HepG2 (cell line): Measurements from ENCODE around the gene GAREM1.

Experiments
- CEBPB ChIP-seq: IDR thresholded peaks from 2 replicates; pipeline ENCODE4 v1.6.1; 2011; ENCODE audit warnings: low read depth, low read length, improper control_type of control experiment, borderline replicate concordance
- FOXA1 ChIP-seq, 2 experiments: fragments of 450-650 bp in 1 of 2; sonication (generic) in 1 of 2; formaldehyde crosslinking in 1 of 2; IDR thresholded peaks; 2 replicates each; pipeline versions ENCODE4 v1.4.0 to v1.6.1; 2016 to 2020; ENCODE audit warnings: missing genetic modification reagents in 1 of 2
- GABPA ChIP-seq, 2 experiments: IDR thresholded peaks; 2 replicates each; pipeline ENCODE4 v1.6.1; 2011 to 2016; ENCODE audit warnings: low read depth in 2 of 2, low read length in 1 of 2, missing biosample characterization in 1 of 2, missing genetic modification characterization in 1 of 2
- HDAC6 ChIP-seq: fragments of 200-600 bp; sonication (generic); IDR thresholded peaks from 2 replicates; pipeline ENCODE4 v1.7.0; 2017; ENCODE audit warnings: mild to moderate bottlenecking, antibody characterized with exemption, low read length, low read depth
- JUNB ChIP-seq: sonication (generic); formaldehyde crosslinking; IDR thresholded peaks from 2 replicates; pipeline ENCODE4 v1.8.0; 2022; ENCODE audit warnings: missing genetic modification reagents, mild to moderate bottlenecking, borderline replicate concordance
- JUND ChIP-seq: sonication (generic); formaldehyde crosslinking; IDR thresholded peaks from 2 replicates; pipeline ENCODE4 v1.8.0; 2022; ENCODE audit warnings: mild to moderate bottlenecking, missing genetic modification reagents
- NFKB2 ChIP-seq: sonication (generic); formaldehyde crosslinking; IDR thresholded peaks from 2 replicates; pipeline ENCODE4 v1.4.0; 2020; ENCODE audit warnings: missing genetic modification reagents, borderline replicate concordance
- ZBTB7A ChIP-seq: sonication (generic); formaldehyde crosslinking; IDR thresholded peaks from 2 replicates; pipeline ENCODE4 v1.8.0; 2022; ENCODE audit warnings: mild to moderate bottlenecking, missing genetic modification reagents
- ZNF543 ChIP-seq: sonication (generic); formaldehyde crosslinking; IDR thresholded peaks from 2 replicates; pipeline ENCODE4 v1.4.0; 2020; ENCODE audit warnings: mild to moderate bottlenecking, missing genetic modification reagents
- ZNF570 ChIP-seq: sonication (generic); formaldehyde crosslinking; IDR thresholded peaks from 2 replicates; pipeline ENCODE4 v1.4.0; 2020; ENCODE audit warnings: mild to moderate bottlenecking, missing genetic modification reagents, borderline replicate concordance
- TF ChIP-seq, protein P1 (sequence below): sonication (generic); formaldehyde crosslinking; IDR thresholded peaks from 2 replicates; pipeline ENCODE4 v1.8.1; 2023; ENCODE audit warnings: mild to moderate bottlenecking, inconsistent platforms, moderate library complexity, missing genetic modification reagents, borderline replicate concordance
- TF ChIP-seq, protein P2 (sequence below): sonication (generic); formaldehyde crosslinking; IDR thresholded peaks from 2 replicates; pipeline ENCODE4 v1.8.1; 2023; ENCODE audit warnings: mild to moderate bottlenecking, moderate library complexity, missing genetic modification reagents

DNA sequence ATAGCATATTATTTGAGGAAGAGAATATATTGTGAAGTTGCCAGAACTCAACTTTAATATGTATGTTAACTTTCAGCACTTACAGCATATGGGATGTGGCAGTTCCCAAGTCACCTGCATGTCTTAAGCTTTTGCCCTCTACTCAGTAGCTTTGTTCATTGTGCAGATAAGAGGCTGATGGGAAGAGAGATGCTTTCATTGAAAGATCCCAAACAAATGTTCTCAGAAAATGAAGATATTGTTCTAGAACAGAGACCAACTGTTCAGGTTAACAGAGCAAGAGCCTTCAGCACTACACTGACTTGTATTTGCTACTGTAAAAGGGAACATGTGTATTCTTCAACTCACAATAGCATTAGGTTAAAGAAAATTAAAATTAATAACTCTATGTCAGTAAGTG lies 28.1 kb downstream of the GAREM1 start:
- no peak for TF ChIP-seq ZNF570 (CRISPR knock-in tag)
- TF ChIP-seq NFKB2 (CRISPR knock-in tag): no peak
- no peak for TF ChIP-seq JUND (CRISPR knock-in tag)
- TF ChIP-seq FOXA1 (IDR thresholded peaks at IDR 0.05): no peak
- TF ChIP-seq FOXA1 (CRISPR knock-in tag; IDR thresholded peaks at IDR 0.05): no peak
- no peak for TF ChIP-seq HDAC6
- TF ChIP-seq, protein P1, sequence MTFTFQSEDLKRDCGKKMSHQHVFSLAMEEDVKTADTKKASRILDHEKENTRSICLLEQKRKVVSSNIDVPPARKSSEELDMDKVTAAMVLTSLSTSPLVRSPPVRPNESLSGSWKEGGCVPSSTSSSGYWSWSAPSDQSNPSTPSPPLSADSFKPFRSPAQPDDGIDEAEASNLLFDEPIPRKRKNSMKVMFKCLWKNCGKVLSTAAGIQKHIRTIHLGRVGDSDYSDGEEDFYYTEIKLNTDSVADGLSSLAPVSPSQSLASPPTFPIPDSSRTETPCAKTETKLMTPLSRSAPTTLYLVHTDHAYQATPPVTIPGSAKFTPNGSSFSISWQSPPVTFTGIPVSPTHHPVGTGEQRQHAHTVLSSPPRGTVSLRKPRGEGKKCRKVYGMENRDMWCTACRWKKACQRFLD: no peak
- no peak for TF ChIP-seq ZBTB7A (CRISPR knock-in tag)
- TF ChIP-seq CEBPB: no peak
- TF ChIP-seq, protein P2, sequence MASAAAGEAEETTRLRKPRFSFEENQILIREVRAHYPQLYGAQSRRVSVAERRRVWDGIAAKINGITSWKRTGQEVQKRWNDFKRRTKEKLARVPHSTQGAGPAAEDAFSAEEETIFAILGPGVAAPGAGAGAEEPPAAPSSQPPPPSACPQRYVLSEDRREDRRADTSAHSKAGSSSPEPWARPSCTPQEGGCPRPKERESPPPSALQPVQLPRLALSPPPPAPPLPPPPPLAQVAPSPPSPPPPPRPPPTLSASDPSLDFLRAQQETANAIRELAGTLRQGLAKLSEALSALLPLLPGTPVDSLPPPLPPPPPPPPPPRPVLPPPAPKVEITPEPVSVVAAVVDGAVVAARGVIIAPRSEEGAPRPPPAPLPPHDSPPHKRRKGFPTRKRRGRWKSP (CRISPR knock-in tag): no peak
- no peak for TF ChIP-seq JUNB
- no peak for TF ChIP-seq GABPA (IDR thresholded peaks at IDR 0.05; ENCODE audit: low read depth, low read length)
- TF ChIP-seq GABPA (CRISPR knock-in tag; IDR thresholded peaks at IDR 0.05; ENCODE audit: low read depth): no peak
- no peak for TF ChIP-seq ZNF543 (CRISPR knock-in tag)
